ENCODE measurements around the gene GRK7. TPM values are rescaled to one million over a fixed set of nuclear protein-coding genes. Genes with fewer than 3 reads are reported as not detected.
A peak's percentile ranks its signal among the peaks of the same experiment; 100 is the strongest.

GRK7 gene
- total and polyA plus RNA-seq, 2 of the 4 experiments (the other 2 are of a cell fraction): not detected

- Histone ChIP-seq H3K18ac (ENCODE audit: low read depth, low read length) (no peak overlapping the region; the same call in 1 of the 2 replicates), H4K5ac (ENCODE audit: low read depth, low read length) (no peak overlapping the region; the same call in 1 of the 2 replicates), H3K14ac (replicated peaks; ENCODE audit: low read depth, low read length) (no peak overlapping the region), H3K23ac (ENCODE audit: low read depth, low read length) (no peak overlapping the region), H2AFZ (replicated peaks; ENCODE audit: low read length, poor library complexity) (peak overlapping the region; percentile 92), H2AK9ac (replicated peaks; ENCODE audit: low read depth, low read length, poor library complexity) (peak overlapping the region; percentile 70), H3K27me3 (ENCODE audit: control insufficient read depth, insufficient read depth, low read length) (peaks cover 3% of the 10 kb centered on the region; the same call in 1 of the 2 replicates), H2BK20ac (ENCODE audit: low read depth, low read length) (no peak overlapping the region), H4K8ac (ENCODE audit: low read depth in 2 of 2, low read length in 2 of 2) (peak overlapping the region; percentile 42 to 69; a peak in 2 of 4 replicates), H3K27ac (ENCODE audit: insufficient read depth, low read length) (peak overlapping the region; percentile 25; the same call in 1 of the 2 replicates), H3K4me1 (ENCODE audit: control insufficient read depth, insufficient read depth, low read length) (peaks cover 7% of the 10 kb centered on the region), H3K56ac (ENCODE audit: extremely low read depth, insufficient read depth, low read length) (no peak overlapping the region), H4K20me1 (ENCODE audit: insufficient read depth, low read length) (no peaks in the 10 kb centered on the region), H3K4me3 (ENCODE audit: insufficient read depth, low read depth, low read length) (no peak overlapping the region), H3K9me1 (ENCODE audit: insufficient read depth, low read length) (no peaks in the 10 kb centered on the region), H3K9me3 (ENCODE audit: control insufficient read depth, insufficient read depth, low read length) (no peaks in the 10 kb centered on the region; the same call in 1 of the 2 replicates), H2BK15ac (ENCODE audit: low read depth, low read length) (no peak overlapping the region), H2BK5ac (ENCODE audit: low read depth, low read length, poor library complexity, severe bottlenecking) (no peak overlapping the region), H2AK5ac (ENCODE audit: low read depth, low read length) (no peak overlapping the region), H3K4me2 (ENCODE audit: low read depth, low read length) (peak overlapping the region; percentile 63; the same call in 1 of the 2 replicates), H3K4ac (ENCODE audit: low read depth, low read length) (no peak overlapping the region), H3K79me1 (ENCODE audit: low read depth in 1 of 2, low read length in 2 of 2) (no peaks in the 10 kb centered on the region), H4K91ac (ENCODE audit: insufficient read depth, low read depth, low read length) (no peak overlapping the region), H2BK120ac (ENCODE audit: low read depth, low read length) (no peak overlapping the region), H3K9ac (ENCODE audit: low read depth, low read length) (peak overlapping the region; percentile 64; the same call in 1 of the 2 replicates), H3K36me3 (ENCODE audit: control insufficient read depth, insufficient read depth, low read length) (no peaks in the 10 kb centered on the region)
- BruUV-seq (replicated peaks): no TSS peak
- 0% methylated on average over 1 of the region's 10 CpGs; no CpG with 5 or more reads in 1 of the 2 experiments for WGBS, 2 experiments (ENCODE audit: extremely low coverage in 2 of 2, insufficient read length in 1 of 2)
- dilution Hi-C loops (cut with HindIII; ENCODE audit: low sequenced_read_pairs, unreplicated experiment): no loop called here
- TF ChIP-seq POLR2A (IDR thresholded peaks at IDR 0.05; ENCODE audit: low read depth, low read length) (no peak), RFX5 (IDR thresholded peaks at IDR 0.05; ENCODE audit: low read depth, low read length) (no peak), RAD21 (IDR thresholded peaks at IDR 0.05; ENCODE audit: low read length) (no peak), MXI1 (IDR thresholded peaks at IDR 0.05; ENCODE audit: borderline replicate concordance, low read depth, low read length) (no peak), SMC3 (IDR thresholded peaks at IDR 0.05; ENCODE audit: low read depth, low read length) (no peak), USF2 (IDR thresholded peaks at IDR 0.05; ENCODE audit: low read depth, low read length) (no peak), FOS (IDR thresholded peaks at IDR 0.05; ENCODE audit: low read depth, low read length) (no peak), CTCF (conservative IDR thresholded peaks at IDR 0.05; ENCODE audit: low read depth, low read length) (no peak), MAZ (IDR thresholded peaks at IDR 0.05; ENCODE audit: borderline replicate concordance, low read depth, low read length) (no peak), NFE2L2 (IDR thresholded peaks at IDR 0.05; ENCODE audit: low read depth, low read length) (no peak), BHLHE40 (IDR thresholded peaks at IDR 0.05; ENCODE audit: low read depth, low read length) (no peak), CEBPB (IDR thresholded peaks at IDR 0.05; ENCODE audit: low read depth, low read length) (no peak), CHD1 (IDR thresholded peaks at IDR 0.05; ENCODE audit: low read depth, low read length) (no peak), MAFK (IDR thresholded peaks at IDR 0.05; ENCODE audit: low read depth, low read length) (no peak), RCOR1 (IDR thresholded peaks at IDR 0.05; ENCODE audit: insufficient replicate concordance, low read length) (no peak)
- TF ChIP-seq, protein P1, sequence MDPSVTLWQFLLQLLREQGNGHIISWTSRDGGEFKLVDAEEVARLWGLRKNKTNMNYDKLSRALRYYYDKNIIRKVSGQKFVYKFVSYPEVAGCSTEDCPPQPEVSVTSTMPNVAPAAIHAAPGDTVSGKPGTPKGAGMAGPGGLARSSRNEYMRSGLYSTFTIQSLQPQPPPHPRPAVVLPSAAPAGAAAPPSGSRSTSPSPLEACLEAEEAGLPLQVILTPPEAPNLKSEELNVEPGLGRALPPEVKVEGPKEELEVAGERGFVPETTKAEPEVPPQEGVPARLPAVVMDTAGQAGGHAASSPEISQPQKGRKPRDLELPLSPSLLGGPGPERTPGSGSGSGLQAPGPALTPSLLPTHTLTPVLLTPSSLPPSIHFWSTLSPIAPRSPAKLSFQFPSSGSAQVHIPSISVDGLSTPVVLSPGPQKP (IDR thresholded peaks at IDR 0.05; ENCODE audit: borderline replicate concordance, low read depth, low read length): no peak
- no peak for DNase-seq
- POLR2A ChIA-PET (ENCODE audit: unreplicated experiment): no interaction called here
- in situ Hi-C loops (cut with MboI; ENCODE audit: low sequenced_read_pairs): no loop called here
- ATAC-seq (ENCODE audit: low read depth): no peak
- intact Hi-C loops (cut with micrococcal nuclease): no loop called here
- CTCF ChIA-PET: no interaction called here
Measured at GRCh38 chr3:141797819-141798447, 34.7 kb downstream of the GRK7 start.

All from IMR-90 (cell line).